GM19193 (cell line): ENCODE data around the gene ASMT.

ENCODE experiments used
- POLR2A ChIP-seq: IDR thresholded peaks from 4 replicates; pipeline ENCODE4 v1.6.1; 2011; ENCODE audit not compliant: insufficient read depth, insufficient read length; ENCODE audit errors: extremely low read depth

ASMT gene

GRCh38 chrX:1614927-1615326 lies at the start of gene ASMT:
TSS of gene ASMT (plus strand) at chrX:1615059. CDS start at chrX:1615200, 141 bp downstream.
- no peak for TF ChIP-seq POLR2A

GRCh38 chrX:1576201-1576992 lies 38.5 kb upstream of the ASMT start:
- TF ChIP-seq POLR2A = no peak

GRCh38 chrX:1577845-1578244 lies 37.0 kb upstream of the ASMT start:
- TF ChIP-seq POLR2A = no peak

GRCh38 chrX:1578511-1579173 lies 36.2 kb upstream of the ASMT start:
- no peak for TF ChIP-seq POLR2A

GRCh38 chrX:1581132-1581531 lies 33.7 kb upstream of the ASMT start:
- TF ChIP-seq POLR2A = no peak

GRCh38 chrX:1582686-1583437 lies 32.0 kb upstream of the ASMT start:
- no peak for TF ChIP-seq POLR2A

GRCh38 chrX:1584237-1585011 lies 30.4 kb upstream of the ASMT start:
- no peak for TF ChIP-seq POLR2A

GRCh38 chrX:1587161-1587560 lies 27.7 kb upstream of the ASMT start:
- TF ChIP-seq POLR2A = no peak

GRCh38 chrX:1589356-1590130 lies 25.3 kb upstream of the ASMT start:
- TF ChIP-seq POLR2A = no peak

- TF ChIP-seq POLR2A = peak; percentile 90
These were observed 23.6 kb upstream of the ASMT start, which contains the start of gene AKAP17A for GRCh38 chrX:1591102-1591862. TSS of gene AKAP17A (plus strand) at chrX:1591604. CDS start at chrX:1593463, 1,859 bp downstream.

GRCh38 chrX:1591863-1592469 lies 22.9 kb upstream of the ASMT start:
- TF ChIP-seq POLR2A = no peak

GRCh38 chrX:1592470-1593142 lies 22.3 kb upstream of the ASMT start:
- no peak for TF ChIP-seq POLR2A
